ENCODE measurements around the gene DNAJC11. TPM values are rescaled to one million over a fixed set of nuclear protein-coding genes. Genes with fewer than 3 reads are reported as not detected.

DNAJC11 gene
- total RNA-seq, 1 experiment from 2014 or later, result 93.6 TPM

- Histone ChIP-seq H3K4me3 (ENCODE audit: low read depth in 2 of 2, low read length in 2 of 2) (no peak overlapping the region), H3K27ac (ENCODE audit: low read length) (no peak overlapping the region), H3K36me3 (ENCODE audit: control insufficient read depth, insufficient read depth, low read length) (peaks cover 2% of the 10 kb centered on the region; the same call in 1 of the 2 replicates), H3K9me3 (ENCODE audit: control insufficient read depth, insufficient read depth, low read depth, low read length) (no peaks in the 10 kb centered on the region), H3K4me1 (ENCODE audit: control insufficient read depth, insufficient read depth, low read length) (peaks cover 16% of the 10 kb centered on the region), H3K27me3 (ENCODE audit: control insufficient read depth, insufficient read depth, low read length) (no peaks in the 10 kb centered on the region)
- no TSS peak for BruUV-seq (replicated peaks)
- intact Hi-C loops (cut with micrococcal nuclease; ENCODE audit: unreplicated experiment), result no loop called here
- no peak for TF ChIP-seq CTCF (IDR thresholded peaks at IDR 0.05)
- no peak for TF ChIP-seq REST (IDR thresholded peaks at IDR 0.05; ENCODE audit: insufficient read depth in 1 of 2, low read depth in 2 of 2, low read length in 1 of 2)
- TF ChIP-seq SIN3A (IDR thresholded peaks at IDR 0.05; ENCODE audit: borderline replicate concordance, insufficient read depth, low read depth, low read length), result no peak
- no peak for TF ChIP-seq TCF7L2 (IDR thresholded peaks at IDR 0.05; ENCODE audit: low read depth, low read length)
- no peak for TF ChIP-seq POLR2AphosphoS5 (IDR thresholded peaks at IDR 0.05; ENCODE audit: low read depth, low read length)
- ATAC-seq (no peak), DNase-seq (ENCODE audit: low read depth, low spot score) (no peak)
- ChIA-PET CTCF (no interaction called here), POLR2A (no interaction called here)
- in situ Hi-C loops (cut with HindIII; ENCODE audit: low pct_unique_long_range_greater_than_20kb, low sequenced_read_pairs), result no loop called here
Observed at GRCh38 chr1:6596351-6596750, 105.3 kb downstream of the DNAJC11 start.

- TF ChIP-seq POLR2AphosphoS5 (IDR thresholded peaks at IDR 0.05; ENCODE audit: low read depth, low read length) (no peak), SIN3A (IDR thresholded peaks at IDR 0.05; ENCODE audit: borderline replicate concordance, insufficient read depth, low read depth, low read length) (no peak), CTCF (IDR thresholded peaks at IDR 0.05) (no peak), TCF7L2 (IDR thresholded peaks at IDR 0.05; ENCODE audit: low read depth, low read length) (no peak), REST (IDR thresholded peaks at IDR 0.05; ENCODE audit: insufficient read depth in 1 of 2, low read depth in 2 of 2, low read length in 1 of 2) (no peak)
- no peak overlapping the region for H3K4me3 ChIP-seq (ENCODE audit: low read depth in 2 of 2, low read length in 2 of 2)
- BruUV-seq (replicated peaks), result no TSS peak
- H3K36me3 ChIP-seq (ENCODE audit: control insufficient read depth, insufficient read depth, low read length), result peaks cover 2% of the 10 kb centered on the region; the same call in 1 of the 2 replicates
- intact Hi-C loops (cut with micrococcal nuclease; ENCODE audit: unreplicated experiment) (no loop called here), in situ Hi-C loops (cut with HindIII; ENCODE audit: low pct_unique_long_range_greater_than_20kb, low sequenced_read_pairs) (no loop called here)
- no peaks in the 10 kb centered on the region for H3K9me3 ChIP-seq (ENCODE audit: control insufficient read depth, insufficient read depth, low read depth, low read length)
- no peak overlapping the region for H3K27ac ChIP-seq (ENCODE audit: low read length)
- peaks cover 12% of the 10 kb centered on the region for H3K4me1 ChIP-seq (ENCODE audit: control insufficient read depth, insufficient read depth, low read length)
- CTCF ChIA-PET, result no interaction called here
- ATAC-seq (no peak), DNase-seq (ENCODE audit: low read depth, low spot score) (no peak)
- no peaks in the 10 kb centered on the region for H3K27me3 ChIP-seq (ENCODE audit: control insufficient read depth, insufficient read depth, low read length)
- POLR2A ChIA-PET, result no interaction called here
Observed at GRCh38 chr1:6594977-6595740, 106.5 kb downstream of the DNAJC11 start.

Measured in Panc1 (cell line).